ENCODE results near the gene DYDC1. TPM values are rescaled to one million over a fixed set of nuclear protein-coding genes. Genes with fewer than 3 reads are reported as not detected.

Gene DYDC1
- not detected for total RNA-seq

GRCh38 chr10:80356563-80356988 is at the start of gene DYDC1, which contains the start of gene DYDC2:
Gene DYDC1 (minus strand): TSS chr10:80356755. CDS start chr10:80352601, 4,154 bp downstream.
Gene DYDC2 (plus strand): TSS chr10:80356781. CDS start chr10:80362444, 5,663 bp downstream.

GRCh38 chr10:80289451-80290287 is 66.9 kb downstream of the DYDC1 start, which contains the start of gene MAT1A:
Gene MAT1A (minus strand): TSS chr10:80289658. CDS start chr10:80289423, 235 bp downstream.

Other genes starting within 250 kb of the DYDC1 start
- 20.4 TPM for gene PLAC9, start 224.0 kb downstream of the DYDC1 start, total RNA-seq
- 96.7 TPM for gene ANXA11, start 151.2 kb downstream of the DYDC1 start, total RNA-seq
- gene MAT1A, start 67.1 kb downstream of the DYDC1 start, total RNA-seq: 0.47 TPM
- gene DYDC2, start within 50 bp of the DYDC1 start, total RNA-seq: 0.99 TPM
- gene PRXL2A, start 51.8 kb upstream of the DYDC1 start, total RNA-seq: 58.3 TPM
- gene TSPAN14, start 97.6 kb upstream of the DYDC1 start, total RNA-seq: 57.7 TPM
- 0.12 TPM for gene SH2D4B, start 181.1 kb upstream of the DYDC1 start, total RNA-seq